Neural cell (in vitro differentiated cells): ENCODE data around the gene CACNA1C.

ENCODE experiments used
- CTCF ChIP-seq: fragments of 450-650 bp; IDR thresholded peaks from 2 replicates; pipeline ENCODE4 v1.5.1; 2014; ENCODE audit warnings: antibody characterized with exemption, mild to moderate bottlenecking, moderate library complexity; ENCODE audit not compliant: poor library complexity, severe bottlenecking
- EP300 ChIP-seq: fragments of 450-650 bp; conservative IDR thresholded peaks from 2 replicates; pipeline ENCODE4 v1.6.1; 2014; ENCODE audit warnings: antibody characterized with exemption, mild to moderate bottlenecking, moderate library complexity; ENCODE audit not compliant: poor library complexity, severe bottlenecking
- EZH2 ChIP-seq: fragments of 200-600, 300-800 bp; shearing (Covaris generic), sonication (generic); IDR thresholded peaks from 2 replicates; pipeline ENCODE4 v1.6.1; 2014; ENCODE audit warnings: antibody characterized with exemption, low read length, borderline replicate concordance, mild to moderate bottlenecking; ENCODE audit not compliant: insufficient read depth, poor library complexity, severe bottlenecking
- MXI1 ChIP-seq: fragments of 450-650 bp; conservative IDR thresholded peaks from 2 replicates; pipeline ENCODE4 v1.6.1; 2014; ENCODE audit warnings: antibody characterized with exemption, mild to moderate bottlenecking; ENCODE audit not compliant: poor library complexity, severe bottlenecking
- POLR2AphosphoS5 ChIP-seq: IDR thresholded peaks from 2 replicates; pipeline ENCODE4 v1.6.1; 2012
- RAD21 ChIP-seq: fragments of 450-650 bp; conservative IDR thresholded peaks from 2 replicates; pipeline ENCODE4 v1.6.1; 2014; ENCODE audit warnings: antibody characterized with exemption, mild to moderate bottlenecking, moderate library complexity
- REST ChIP-seq: IDR thresholded peaks from 2 replicates; pipeline ENCODE4 v1.6.1; 2012; ENCODE audit warnings: borderline replicate concordance
- TAF1 ChIP-seq: IDR thresholded peaks from 2 replicates; pipeline ENCODE4 v1.6.1; 2012; ENCODE audit warnings: low read depth

- TF ChIP-seq CTCF, result no peak
- TF ChIP-seq POLR2AphosphoS5, result peak; percentile 34
- TF ChIP-seq MXI1, result no peak
- no peak for TF ChIP-seq EZH2
- TF ChIP-seq TAF1, result no peak
- no peak for TF ChIP-seq RAD21
- no peak for TF ChIP-seq REST
- peak; percentile 49 for TF ChIP-seq EP300
Measured at GRCh38 chr12:2523844-2524243, 471.1 kb downstream of the CACNA1C start.
